OCI-LY1 (cell line): ENCODE measurements around the gene DFFB.

Experiments
- EZH2 ChIP-seq: fragments of 200-600 bp; sonication (generic), shearing (Covaris generic); IDR thresholded peaks from 2 replicates; pipeline ENCODE4 v1.8.0; 2017; ENCODE audit warnings: borderline replicate concordance, mixed run types, mild to moderate bottlenecking, antibody characterized with exemption, low read length, moderate library complexity, mixed read lengths
- TF ChIP-seq, protein P1 (sequence below): fragments of 200-600 bp; sonication (generic), shearing (Covaris generic); IDR thresholded peaks from 2 replicates; pipeline ENCODE4 v1.5.1; 2017; ENCODE audit warnings: mild to moderate bottlenecking, antibody characterized with exemption, low read length, moderate library complexity, mixed read lengths

DNA sequence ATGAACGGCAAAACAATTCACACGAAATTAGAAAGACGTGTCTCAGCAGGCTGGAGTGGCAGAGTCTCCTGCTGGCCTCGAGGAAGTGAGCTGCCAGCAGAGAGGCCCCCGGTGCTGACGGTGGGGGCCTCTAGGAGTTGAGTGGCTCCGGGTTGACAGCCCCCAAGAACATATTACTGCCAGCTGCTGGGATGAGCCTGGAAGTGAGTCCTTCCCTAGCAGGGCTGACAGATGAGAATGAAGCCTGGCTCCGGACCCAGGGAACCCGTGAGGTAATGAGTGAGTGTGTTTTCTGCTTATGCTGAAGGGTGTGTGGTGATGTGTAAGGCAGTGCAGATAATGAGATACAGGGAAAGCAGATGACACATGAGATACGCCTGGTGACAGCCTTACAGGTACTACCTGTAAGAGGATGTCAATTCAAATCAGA lies 37.5 kb upstream of the DFFB start:
- TF ChIP-seq, protein P1, sequence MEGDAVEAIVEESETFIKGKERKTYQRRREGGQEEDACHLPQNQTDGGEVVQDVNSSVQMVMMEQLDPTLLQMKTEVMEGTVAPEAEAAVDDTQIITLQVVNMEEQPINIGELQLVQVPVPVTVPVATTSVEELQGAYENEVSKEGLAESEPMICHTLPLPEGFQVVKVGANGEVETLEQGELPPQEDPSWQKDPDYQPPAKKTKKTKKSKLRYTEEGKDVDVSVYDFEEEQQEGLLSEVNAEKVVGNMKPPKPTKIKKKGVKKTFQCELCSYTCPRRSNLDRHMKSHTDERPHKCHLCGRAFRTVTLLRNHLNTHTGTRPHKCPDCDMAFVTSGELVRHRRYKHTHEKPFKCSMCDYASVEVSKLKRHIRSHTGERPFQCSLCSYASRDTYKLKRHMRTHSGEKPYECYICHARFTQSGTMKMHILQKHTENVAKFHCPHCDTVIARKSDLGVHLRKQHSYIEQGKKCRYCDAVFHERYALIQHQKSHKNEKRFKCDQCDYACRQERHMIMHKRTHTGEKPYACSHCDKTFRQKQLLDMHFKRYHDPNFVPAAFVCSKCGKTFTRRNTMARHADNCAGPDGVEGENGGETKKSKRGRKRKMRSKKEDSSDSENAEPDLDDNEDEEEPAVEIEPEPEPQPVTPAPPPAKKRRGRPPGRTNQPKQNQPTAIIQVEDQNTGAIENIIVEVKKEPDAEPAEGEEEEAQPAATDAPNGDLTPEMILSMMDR = no peak
- TF ChIP-seq EZH2 = no peak
